Midbrain (tissue), 1 donor: Measurements from ENCODE around the gene WDR11.

Experiments used
- DNase-seq: peaks from one replicate; lab custom pipeline; 2025; lab: John Stamatoyannopoulos, UW

WDR11 gene

GRCh38 chr10:120850911-120851865, at the start of gene WDR11:
WDR11 (plus strand) TSS chr10:120851362; CDS start chr10:120851421, 59 bp downstream.
- peak; percentile 94 for DNase-seq

GRCh38 chr10:120802935-120803334, 48.2 kb upstream of the WDR11 start:
- no peak for DNase-seq

- no peak for DNase-seq
These were observed 47.2 kb upstream of the WDR11 start for GRCh38 chr10:120803972-120804371.

GRCh38 chr10:120805014-120805812, 45.9 kb upstream of the WDR11 start:
- DNase-seq, result no peak

- no peak for DNase-seq
These were observed 45.1 kb upstream of the WDR11 start for GRCh38 chr10:120806081-120806480.

- no peak for DNase-seq
These were observed 40.9 kb upstream of the WDR11 start for GRCh38 chr10:120810298-120810697.

- DNase-seq, result no peak
These were observed 38.1 kb upstream of the WDR11 start for GRCh38 chr10:120813085-120813484.

- DNase-seq, result no peak
These were observed 32.9 kb upstream of the WDR11 start for GRCh38 chr10:120818301-120818700.

- no peak for DNase-seq
These were observed 31.8 kb upstream of the WDR11 start for GRCh38 chr10:120819366-120819765.

- no peak for DNase-seq
These were observed 27.9 kb upstream of the WDR11 start for GRCh38 chr10:120823266-120823665.

- DNase-seq, result peak; percentile 28
These were observed 26.3 kb upstream of the WDR11 start for GRCh38 chr10:120824881-120825309.

- DNase-seq, result no peak
These were observed 25.0 kb upstream of the WDR11 start for GRCh38 chr10:120825878-120826769.

- no peak for DNase-seq
These were observed 23.8 kb upstream of the WDR11 start for GRCh38 chr10:120827251-120827875.

- peak; percentile 23 for DNase-seq
These were observed 22.3 kb upstream of the WDR11 start for GRCh38 chr10:120828763-120829319.

GRCh38 chr10:120832106-120832505, 19.1 kb upstream of the WDR11 start:
- DNase-seq, result no peak

GRCh38 chr10:120833222-120833928, 17.8 kb upstream of the WDR11 start:
- no peak for DNase-seq

GRCh38 chr10:120835603-120836002, 15.6 kb upstream of the WDR11 start:
- DNase-seq, result no peak

- DNase-seq, result no peak
These were observed 12.2 kb upstream of the WDR11 start for GRCh38 chr10:120838941-120839340.

GRCh38 chr10:120841522-120842189, 9.5 kb upstream of the WDR11 start:
- no peak for DNase-seq

GRCh38 chr10:120854388-120854787, 3.2 kb downstream of the WDR11 start:
- no peak for DNase-seq
